Measurements from ENCODE around the gene IVD.

The IVD gene

DNA sequence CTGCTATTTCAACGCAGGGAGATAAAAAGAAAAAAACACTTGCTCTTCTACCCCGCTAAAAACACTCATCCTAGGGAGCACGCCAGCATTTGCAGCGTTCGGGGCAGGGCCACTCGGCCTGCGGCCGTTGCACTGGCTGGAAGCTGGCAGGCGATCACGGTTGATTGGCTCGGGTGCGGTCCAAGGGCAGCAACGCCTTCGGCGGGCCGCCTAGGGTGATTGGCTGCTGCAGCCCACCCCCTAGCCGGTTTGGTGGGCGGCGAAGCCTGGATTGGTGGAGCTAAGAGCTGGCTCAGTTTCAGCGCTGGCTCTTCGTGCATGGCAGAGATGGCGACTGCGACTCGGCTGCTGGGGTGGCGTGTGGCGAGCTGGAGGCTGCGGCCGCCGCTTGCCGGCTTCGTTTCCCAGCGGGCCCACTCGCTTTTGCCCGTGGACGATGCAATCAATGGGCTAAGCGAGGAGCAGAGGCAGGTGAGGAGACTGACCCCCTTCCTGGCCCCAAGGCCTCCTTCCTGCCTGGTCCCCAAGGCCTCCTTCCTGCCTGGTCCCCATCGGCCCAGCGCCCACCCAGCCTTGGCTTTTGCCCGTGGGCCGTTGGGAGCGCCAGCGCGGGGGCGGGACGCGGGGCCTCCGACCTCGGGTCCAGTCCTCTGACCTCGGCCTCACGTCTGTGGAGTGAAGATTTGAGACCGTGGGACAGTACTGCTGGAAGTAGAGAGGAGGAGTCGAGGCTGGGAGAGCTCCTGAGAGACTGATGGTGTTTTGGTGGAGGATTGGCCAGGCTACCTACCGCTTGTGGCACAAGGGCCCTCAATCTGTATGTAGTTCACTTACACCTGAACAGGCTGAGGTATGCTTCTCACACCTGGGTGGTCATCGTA is at the start of gene IVD:
TSS of gene IVD (plus strand) at position 295 of the 881 bp plus-strand sequence. CDS start at position 328, 33 bp downstream.
- peak; percentile 99 for DNase-seq (ENCODE audit: low spot score)

DNA sequence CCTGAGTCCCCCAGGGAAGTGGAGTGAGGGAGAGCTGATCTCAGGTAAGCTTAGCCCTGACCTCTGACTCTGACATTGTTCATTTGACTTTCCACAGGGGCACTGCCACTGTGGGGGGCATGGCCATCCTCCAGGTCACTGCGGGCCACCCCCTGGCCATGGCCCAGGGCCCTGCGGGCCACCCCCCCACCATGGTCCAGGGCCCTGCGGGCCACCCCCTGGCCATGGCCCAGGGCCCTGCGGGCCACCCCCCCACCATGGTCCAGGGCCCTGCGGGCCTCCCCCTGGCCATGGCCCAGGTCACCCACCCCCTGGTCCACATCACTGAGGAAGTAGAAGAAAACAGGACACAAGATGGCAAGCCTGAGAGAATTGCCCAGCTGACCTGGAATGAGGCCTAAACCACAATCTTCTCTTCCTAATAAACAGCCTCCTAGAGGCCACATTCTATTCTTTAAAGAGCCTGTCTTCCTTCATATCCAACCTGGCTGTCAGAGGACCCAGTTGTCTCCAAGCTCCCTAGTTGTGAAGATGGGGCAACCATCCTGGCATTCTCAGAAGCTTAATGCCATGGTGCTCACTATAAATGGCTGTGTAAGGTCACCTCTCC is 49.5 kb upstream of the IVD start:
- no peak for DNase-seq (ENCODE audit: low spot score)

DNA sequence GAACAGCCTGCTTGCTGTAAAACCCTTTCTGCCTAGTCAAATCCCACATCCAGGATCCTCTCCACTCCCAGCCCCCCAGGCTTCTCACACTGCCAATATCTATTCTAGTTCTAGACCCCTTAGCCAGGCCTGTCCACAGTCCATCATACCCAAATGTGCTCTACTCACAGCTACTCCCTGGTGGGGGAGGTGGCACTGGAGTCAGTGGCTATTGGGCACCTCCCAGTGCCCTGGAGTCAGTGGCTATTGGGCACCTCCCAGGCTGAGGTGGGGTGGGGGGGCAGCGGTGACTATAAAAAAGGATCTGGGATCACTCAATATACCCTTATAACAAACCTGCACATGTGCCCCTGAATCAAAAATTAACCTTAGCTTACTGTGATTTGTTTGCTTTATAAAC is 48.3 kb upstream of the IVD start:
- no peak for DNase-seq (ENCODE audit: low spot score)

DNA sequence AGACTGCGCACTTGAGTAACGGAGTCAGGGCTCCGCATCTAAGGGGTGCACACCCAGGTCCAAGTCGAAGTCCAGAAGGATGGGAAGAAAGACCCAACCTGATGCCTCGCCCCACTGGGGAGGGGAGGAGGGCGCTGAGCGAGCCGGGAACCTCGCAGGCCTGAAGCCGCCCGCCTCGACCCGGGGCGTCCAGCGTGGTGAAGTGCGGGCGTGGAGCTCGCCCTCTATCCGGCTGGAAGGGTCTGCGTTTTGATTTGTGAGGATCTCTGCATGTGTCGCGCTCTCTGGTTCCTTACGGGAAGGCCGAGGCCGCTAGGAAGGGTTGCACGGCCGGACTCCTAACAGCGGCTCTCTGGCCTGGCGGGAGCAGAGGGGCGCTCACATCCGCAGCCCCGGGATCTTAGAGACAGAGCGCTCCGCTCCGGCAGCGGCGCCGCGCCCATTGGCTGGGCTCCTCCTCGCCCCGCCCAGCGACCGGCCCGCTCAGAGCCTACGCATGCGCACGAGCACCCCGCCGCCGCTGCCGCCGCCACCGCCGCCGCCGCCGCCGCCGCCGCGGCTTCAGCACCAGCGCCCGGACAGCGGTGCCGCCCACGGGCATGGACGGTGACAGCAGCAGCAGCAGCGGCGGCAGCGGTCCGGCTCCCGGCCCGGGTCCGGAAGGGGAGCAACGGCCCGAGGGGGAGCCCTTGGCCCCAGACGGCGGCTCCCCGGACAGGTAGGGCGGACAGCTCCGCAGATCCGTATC is 47.7 kb upstream of the IVD start, which contains the start of gene DISP2:
TSS of gene DISP2 (plus strand) at position 497 of the 748 bp plus-strand sequence. CDS start at position 600, 103 bp downstream.
- peak; percentile 98 for DNase-seq (ENCODE audit: low spot score)

DNA sequence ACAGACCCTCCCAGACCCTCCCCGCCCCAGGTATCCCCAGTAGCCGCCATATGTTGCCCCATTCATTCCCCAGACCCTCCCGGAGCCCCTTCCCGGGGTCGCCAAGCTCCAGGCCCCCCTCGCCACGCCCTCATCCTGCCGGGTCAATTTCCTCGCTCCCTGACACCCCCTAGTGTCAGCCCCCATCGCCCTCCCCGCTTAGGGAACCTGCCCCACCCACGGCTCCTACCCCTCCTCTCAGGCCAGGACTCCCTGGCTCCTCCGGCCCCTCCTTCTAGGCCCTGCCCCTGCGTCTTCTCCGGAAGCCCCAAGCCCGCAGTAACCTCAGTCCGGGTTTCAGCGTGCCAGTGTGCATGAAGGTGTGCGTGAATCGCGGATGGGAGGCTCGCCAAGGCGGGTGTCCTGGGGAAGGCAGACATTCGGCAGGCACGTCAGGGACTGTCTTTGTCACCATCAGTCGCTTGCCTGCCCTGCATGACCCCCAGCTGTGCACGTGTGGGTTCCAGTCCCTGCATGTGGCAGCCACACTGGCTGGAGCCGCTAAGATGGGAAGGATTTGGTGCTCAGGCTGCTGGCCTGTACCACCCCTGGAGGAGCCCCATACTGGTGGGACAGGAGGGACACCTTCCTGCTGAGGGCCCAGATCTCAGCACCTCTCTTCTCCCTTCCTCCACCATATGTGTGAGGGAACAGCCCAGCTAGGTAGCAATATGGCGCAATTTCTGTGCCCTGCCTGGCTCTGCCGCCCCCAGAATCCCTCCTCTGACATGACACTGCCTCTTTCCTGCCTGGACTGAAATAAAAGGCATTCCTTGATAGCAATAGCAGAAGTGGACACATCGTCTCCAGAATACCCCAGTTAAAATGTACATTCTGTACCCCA is 46.9 kb upstream of the IVD start:
- DNase-seq (ENCODE audit: low spot score) = no peak

DNA sequence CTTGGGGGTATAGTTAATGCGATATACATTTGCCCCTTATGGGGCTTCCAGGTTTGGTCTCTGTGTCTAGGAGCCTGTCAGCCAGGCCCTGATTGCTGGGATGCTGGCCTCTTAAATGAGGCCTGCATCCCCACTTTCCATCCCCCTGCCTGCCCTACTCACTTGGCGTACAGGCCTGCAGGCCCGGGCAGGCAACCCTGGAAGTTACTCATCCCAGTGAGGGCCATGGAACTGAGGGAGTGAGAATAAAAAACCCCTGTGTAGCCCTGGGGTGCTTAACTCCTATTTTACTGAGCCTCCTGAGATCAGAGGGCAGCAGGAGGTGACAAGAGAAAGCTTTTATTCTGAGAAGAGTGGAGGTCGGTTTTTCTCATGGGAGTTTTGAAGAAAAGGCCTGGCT is 45.6 kb upstream of the IVD start:
- no peak for DNase-seq (ENCODE audit: low spot score)

DNA sequence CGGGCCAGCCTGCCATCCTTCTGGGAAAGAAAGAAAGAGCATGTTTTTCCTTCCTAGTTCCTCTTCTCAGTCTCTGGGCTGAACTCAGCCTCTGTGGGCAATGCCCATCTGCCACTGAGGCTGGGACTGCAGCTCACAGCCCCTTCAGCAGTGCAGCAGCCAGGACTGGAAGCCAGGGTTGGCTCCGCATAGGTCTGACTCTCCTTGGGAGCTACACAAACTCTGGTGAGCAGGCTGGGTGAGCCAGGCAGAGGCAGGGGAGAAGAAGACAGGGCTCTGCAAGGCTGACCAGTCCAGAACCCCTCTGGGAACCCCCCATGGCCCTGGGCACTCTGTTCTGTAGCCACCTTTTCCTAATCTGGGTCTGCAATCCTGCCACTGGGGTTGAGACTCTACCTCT is 44.0 kb upstream of the IVD start:
- DNase-seq (ENCODE audit: low spot score) = no peak

DNA sequence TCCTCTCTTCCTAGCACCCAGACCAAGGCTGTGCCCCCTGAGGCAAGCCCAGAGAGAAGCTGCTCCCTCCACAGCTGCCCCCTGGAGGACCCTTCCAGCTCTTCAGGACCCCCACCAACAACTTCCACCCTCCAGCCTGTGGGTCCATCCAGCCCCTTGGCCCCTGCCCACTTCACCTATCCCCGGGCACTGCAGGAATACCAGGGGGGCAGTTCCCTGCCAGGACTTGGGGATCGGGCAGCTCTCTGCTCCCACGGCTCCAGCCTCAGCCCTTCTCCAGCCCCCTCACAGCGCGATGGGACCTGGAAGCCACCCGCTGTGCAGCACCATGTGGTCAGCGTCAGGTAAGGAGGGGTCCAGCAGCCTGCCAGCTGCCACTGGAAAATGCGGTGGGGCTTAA is 42.0 kb upstream of the IVD start:
- no peak for DNase-seq (ENCODE audit: low spot score)

DNA sequence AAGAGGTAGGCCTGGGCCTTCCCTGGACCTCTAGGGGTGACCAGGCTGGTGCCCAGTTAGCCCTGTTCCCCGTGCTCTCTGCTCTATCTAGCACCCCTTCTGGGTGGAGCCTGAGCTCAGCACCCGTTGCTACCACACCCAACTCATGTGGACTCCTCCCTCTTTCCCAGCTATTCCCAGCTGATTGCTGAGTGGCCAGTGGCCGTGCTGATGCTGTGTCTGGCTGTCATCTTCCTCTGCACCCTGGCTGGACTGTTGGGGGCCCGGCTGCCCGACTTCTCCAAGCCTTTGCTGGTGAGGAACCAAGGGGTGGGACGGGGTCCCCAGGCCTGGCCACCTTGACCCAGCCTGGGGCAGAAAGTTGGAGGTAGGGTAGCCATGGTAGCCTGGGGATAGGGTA is 41.3 kb upstream of the IVD start:
- DNase-seq (ENCODE audit: low spot score) = no peak

DNA sequence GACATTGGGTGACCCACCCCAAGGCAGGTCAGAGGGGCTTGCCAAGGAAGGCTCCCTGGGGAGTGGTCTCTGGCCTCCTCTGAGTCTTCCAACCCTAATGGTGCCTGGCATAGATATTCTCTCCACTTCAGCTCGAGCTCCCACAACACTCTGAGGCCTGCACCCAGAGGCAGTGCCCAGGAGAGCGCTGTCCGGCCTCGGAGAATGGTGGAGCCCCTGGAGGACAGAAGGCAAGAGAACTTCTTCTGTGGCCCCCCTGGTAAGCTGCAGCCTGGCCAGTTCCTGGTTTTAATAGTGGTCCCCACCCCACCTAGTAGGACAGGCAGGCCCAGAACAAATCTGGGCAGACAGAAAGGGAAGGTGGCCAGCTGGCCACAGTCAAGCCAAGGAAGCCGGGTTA is 40.6 kb upstream of the IVD start:
- no peak for DNase-seq (ENCODE audit: low spot score)

DNA sequence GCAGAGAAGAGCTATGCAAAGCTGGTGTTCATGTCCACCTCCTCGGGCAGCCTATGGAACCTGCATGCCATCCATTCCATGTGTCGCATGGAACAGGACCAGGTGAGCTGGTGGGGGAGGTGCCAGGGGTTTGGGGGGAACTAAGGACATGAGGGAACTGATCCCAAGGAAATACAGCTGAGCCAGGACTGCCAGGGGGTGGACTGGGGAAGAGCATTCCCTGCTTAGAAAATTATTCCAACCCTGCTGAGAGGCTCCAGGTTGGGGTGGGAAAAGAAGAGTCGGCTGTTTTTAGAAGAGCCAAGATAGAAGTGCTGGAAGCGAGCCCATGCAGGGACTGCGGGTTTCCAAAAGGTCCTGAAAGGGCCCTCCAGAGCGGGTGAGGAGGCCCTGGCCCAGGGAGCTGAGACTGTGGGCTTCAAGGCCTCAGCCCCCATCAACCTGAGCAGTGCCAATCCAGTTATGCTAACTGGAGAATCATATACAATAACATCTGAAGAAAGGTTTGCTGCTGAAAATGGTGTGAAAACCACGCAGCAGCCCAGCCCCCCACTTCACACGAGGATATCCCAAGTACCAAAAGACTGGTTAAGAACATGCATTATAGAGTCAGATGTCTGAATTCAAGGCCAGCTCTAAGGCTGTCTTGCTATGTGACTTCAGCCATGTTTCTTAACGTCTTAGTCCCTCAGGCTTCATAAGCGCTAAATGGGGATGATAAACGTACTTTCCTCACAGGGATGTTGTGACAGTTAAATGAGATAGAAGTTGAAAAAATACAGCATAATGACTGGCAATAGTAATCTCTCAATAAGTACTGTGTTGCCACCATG is 39.8 kb upstream of the IVD start:
- no peak for DNase-seq (ENCODE audit: low spot score)

DNA sequence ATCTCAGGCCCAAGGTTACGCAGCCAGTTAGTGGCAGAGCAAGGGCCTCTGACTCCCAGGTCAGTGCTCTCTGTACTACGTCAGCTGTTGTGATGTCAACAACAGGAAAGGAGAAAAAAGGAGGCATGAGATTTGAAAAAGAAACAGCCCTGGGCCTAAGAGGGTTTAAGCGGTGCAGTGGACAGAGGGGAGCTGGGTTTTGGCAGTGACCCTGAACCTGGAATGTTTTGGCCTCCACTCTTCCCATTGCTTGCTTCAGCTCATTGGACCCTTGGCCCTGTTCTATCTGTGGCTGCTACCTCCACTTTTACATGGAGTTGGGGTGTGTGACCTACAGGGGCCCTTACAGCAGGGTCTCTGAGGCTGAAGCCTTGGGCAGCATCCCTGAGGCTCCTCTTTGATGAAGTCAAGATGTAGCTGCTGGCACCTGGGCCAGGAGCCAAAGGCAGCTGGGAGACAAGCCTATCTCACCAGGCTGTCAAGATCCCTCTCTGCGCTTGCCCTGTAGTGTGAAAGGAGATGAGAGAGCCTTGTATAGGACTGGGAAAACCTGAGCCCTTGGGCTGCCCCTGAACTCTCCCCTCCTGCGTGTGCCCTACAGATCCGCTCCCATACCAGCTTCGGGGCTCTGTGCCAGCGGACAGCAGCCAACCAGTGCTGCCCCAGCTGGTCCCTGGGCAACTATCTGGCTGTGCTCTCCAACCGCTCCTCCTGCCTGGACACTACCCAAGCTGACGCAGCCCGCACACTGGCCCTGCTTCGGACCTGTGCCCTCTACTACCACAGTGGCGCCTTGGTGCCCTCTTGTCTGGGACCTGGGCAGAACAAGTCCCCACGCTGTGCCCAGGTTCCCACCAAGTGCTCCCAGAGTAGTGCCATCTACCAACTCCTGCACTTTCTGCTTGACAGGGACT is 38.9 kb upstream of the IVD start:
- no peak for DNase-seq (ENCODE audit: low spot score)

DNA sequence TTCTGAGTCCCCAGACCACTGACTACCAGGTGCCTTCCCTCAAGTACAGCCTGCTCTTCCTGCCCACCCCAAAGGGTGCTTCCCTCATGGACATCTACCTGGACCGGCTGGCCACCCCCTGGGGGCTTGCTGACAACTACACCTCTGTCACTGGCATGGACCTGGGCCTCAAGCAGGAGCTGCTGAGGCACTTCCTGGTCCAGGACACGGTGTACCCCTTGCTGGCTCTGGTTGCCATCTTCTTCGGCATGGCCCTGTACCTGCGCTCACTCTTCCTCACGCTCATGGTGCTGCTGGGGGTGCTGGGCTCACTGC is 38.3 kb upstream of the IVD start:
- DNase-seq (ENCODE audit: low spot score) = no peak

DNA sequence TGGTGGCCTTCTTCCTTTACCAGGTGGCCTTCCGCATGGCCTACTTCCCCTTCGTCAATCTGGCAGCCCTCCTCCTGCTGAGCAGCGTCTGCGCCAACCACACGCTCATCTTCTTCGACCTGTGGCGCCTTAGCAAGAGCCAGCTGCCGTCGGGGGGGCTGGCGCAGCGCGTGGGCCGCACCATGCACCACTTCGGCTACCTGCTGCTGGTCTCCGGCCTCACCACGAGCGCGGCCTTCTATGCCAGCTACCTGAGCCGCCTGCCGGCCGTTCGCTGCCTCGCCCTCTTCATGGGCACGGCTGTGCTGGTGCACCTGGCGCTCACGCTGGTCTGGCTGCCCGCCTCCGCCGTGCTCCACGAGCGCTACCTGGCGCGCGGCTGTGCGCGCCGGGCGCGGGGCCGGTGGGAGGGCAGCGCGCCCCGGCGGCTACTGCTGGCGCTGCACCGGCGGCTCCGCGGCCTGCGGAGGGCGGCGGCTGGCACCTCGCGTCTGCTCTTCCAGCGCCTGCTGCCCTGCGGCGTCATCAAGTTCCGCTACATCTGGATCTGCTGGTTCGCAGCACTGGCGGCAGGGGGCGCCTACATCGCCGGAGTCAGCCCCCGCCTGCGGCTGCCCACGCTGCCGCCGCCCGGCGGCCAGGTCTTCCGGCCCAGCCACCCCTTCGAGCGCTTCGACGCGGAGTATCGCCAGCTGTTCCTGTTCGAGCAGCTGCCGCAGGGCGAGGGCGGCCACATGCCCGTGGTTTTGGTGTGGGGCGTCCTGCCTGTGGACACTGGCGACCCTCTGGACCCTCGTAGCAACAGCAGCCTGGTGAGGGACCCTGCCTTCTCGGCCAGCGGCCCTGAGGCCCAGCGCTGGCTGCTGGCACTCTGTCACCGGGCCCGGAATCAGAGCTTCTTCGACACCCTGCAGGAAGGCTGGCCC is 37.6 kb upstream of the IVD start:
- peak; percentile 88 for DNase-seq (ENCODE audit: low spot score)

DNA sequence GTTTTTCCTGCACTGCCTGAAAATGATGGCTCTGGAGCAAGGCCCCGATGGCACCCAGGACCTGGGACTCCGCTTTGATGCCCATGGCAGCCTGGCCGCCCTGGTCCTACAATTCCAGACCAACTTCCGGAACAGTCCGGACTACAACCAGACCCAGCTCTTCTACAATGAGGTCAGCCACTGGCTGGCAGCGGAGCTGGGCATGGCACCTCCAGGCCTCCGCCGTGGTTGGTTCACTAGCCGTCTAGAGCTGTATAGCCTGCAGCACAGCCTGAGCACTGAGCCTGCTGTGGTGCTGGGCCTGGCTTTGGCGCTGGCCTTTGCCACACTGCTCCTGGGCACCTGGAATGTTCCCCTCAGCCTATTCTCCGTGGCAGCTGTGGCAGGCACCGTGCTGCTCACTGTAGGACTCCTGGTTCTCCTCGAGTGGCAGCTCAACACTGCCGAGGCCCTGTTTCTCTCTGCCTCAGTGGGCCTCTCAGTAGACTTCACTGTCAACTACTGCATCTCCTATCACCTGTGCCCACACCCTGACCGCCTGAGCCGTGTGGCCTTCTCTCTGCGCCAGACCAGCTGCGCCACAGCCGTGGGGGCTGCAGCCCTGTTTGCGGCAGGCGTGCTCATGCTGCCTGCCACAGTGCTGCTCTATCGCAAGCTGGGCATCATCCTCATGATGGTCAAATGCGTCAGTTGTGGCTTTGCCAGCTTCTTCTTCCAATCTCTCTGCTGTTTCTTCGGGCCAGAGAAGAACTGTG is 36.7 kb upstream of the IVD start:
- DNase-seq (ENCODE audit: low spot score) = no peak

DNA sequence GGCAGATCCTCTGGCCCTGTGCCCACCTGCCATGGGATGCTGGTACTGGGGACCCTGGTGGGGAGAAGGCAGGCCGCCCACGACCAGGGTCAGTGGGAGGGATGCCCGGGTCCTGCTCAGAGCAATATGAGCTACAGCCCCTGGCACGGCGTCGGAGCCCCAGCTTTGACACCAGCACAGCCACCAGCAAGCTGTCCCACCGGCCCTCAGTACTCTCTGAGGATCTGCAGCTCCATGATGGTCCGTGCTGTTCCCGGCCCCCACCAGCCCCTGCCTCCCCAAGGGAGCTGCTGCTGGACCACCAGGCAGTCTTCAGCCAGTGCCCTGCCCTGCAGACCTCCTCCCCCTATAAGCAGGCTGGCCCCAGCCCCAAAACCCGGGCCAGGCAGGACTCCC is 36.1 kb upstream of the IVD start:
- no peak for DNase-seq (ENCODE audit: low spot score)

DNA sequence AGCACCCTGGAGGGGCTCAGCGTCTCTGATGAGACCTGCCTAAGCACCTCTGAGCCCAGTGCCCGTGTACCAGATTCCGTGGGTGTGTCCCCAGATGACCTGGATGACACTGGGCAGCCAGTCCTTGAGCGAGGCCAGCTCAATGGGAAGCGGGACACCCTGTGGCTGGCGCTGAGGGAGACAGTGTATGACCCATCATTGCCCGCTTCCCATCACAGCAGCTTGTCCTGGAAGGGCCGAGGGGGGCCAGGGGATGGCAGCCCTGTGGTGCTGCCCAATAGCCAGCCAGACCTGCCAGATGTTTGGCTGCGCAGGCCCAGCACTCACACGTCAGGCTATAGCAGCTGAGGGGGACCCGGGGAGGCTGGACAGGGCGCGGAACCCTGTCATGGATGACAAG is 35.6 kb upstream of the IVD start:
- no peak for DNase-seq (ENCODE audit: low spot score)

DNA sequence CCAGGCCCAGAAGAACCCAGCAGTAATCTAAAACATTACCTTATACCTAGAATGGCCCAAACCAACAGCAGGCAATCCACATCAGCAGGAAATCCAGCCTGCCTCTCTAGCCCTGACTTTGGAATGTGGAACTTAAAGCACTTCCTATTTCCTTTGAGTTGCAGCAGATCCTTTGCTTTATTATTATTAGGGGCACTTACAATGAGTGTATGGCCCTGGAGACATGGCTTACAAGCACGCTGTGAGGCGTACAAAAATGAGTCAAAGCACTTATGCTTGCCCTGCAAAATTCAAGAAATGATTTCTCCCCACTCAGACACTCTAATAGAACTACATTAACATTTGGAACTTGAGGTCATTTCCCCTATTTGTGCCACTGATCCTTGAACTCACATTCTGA is 32.6 kb upstream of the IVD start:
- no peak for DNase-seq (ENCODE audit: low spot score)

Measured in HuH-7 (cell line).